Amniotic stem cell (primary cell): ENCODE data around the gene CDK10.

Experiments used
- DNase-seq: peaks from one replicate; lab custom pipeline; 2025; lab: John Stamatoyannopoulos, UW

CDK10 gene

GRCh38 chr16:89711601-89712273 lies 25.2 kb downstream of the CDK10 start:
- no peak for DNase-seq

- no peak for DNase-seq
These were observed 25.8 kb downstream of the CDK10 start for GRCh38 chr16:89712274-89712781.

- DNase-seq = no peak
These were observed 30.0 kb downstream of the CDK10 start for GRCh38 chr16:89716493-89716892.

GRCh38 chr16:89716916-89717687 lies 30.6 kb downstream of the CDK10 start:
- no peak for DNase-seq

- DNase-seq = no peak
These were observed 31.4 kb downstream of the CDK10 start for GRCh38 chr16:89717688-89718505.

- no peak for DNase-seq
These were observed 34.0 kb downstream of the CDK10 start for GRCh38 chr16:89720551-89720812.

- peak; percentile 41 for DNase-seq
These were observed 34.5 kb downstream of the CDK10 start, which contains the start of the genes VPS9D1 and ZNF276 for GRCh38 chr16:89720813-89721545. Gene VPS9D1, minus strand, starts transcription at chr16:89720898. Its CDS starts 37 bp downstream, at chr16:89720861. Gene ZNF276, plus strand, starts transcription at chr16:89721537. Its CDS starts 104 bp downstream, at chr16:89721641.

- DNase-seq = no peak
These were observed 35.3 kb downstream of the CDK10 start for GRCh38 chr16:89721546-89722391.

GRCh38 chr16:89722392-89723278 lies 36.1 kb downstream of the CDK10 start:
- DNase-seq = no peak

GRCh38 chr16:89723279-89724250 lies 37.1 kb downstream of the CDK10 start:
- no peak for DNase-seq

GRCh38 chr16:89727406-89728120 lies 41.1 kb downstream of the CDK10 start:
- DNase-seq = no peak

GRCh38 chr16:89729293-89729692 lies 42.8 kb downstream of the CDK10 start:
- no peak for DNase-seq

GRCh38 chr16:89729863-89730593 lies 43.5 kb downstream of the CDK10 start:
- no peak for DNase-seq

- no peak for DNase-seq
These were observed 44.2 kb downstream of the CDK10 start for GRCh38 chr16:89730610-89731234.

- DNase-seq = no peak
These were observed 45.8 kb downstream of the CDK10 start for GRCh38 chr16:89732142-89732917.

- no peak for DNase-seq
These were observed 46.4 kb downstream of the CDK10 start for GRCh38 chr16:89732918-89733242.
